ENCODE results near the gene VAV2.

GRCh38 chr9:133932181-133932580 lies 59.9 kb downstream of the VAV2 start:
- TF ChIP-seq CTCF (IDR thresholded peaks at IDR 0.05) (no peak), POLR2A (IDR thresholded peaks at IDR 0.05) (no peak), POLR2AphosphoS5 (IDR thresholded peaks at IDR 0.05; ENCODE audit: insufficient read depth in 1 of 2, low read depth in 1 of 2) (no peak)
